GM18858 (cell line): ENCODE measurements around the gene RNF208.
A peak's percentile ranks its signal among the peaks of the same experiment; 100 is the strongest.
"Not testable (repeated sequence)": the region's sequence is repeated elsewhere in the genome, so short reads cannot be mapped to it uniquely, and the experiment has no call there.

Experiments used
- ATAC-seq: cut with Tn5 transposase; IDR thresholded peaks from one replicate; pipeline ENCODE4 v1.9.1; 2021; ENCODE audit not compliant: unreplicated experiment

Gene RNF208

GRCh38 chr9:137253717-137254623 is 31.9 kb upstream of the RNF208 start:
- no peak for ATAC-seq

- ATAC-seq = no peak
Observed at GRCh38 chr9:137252555-137253506, 30.8 kb upstream of the RNF208 start.

- no peak for ATAC-seq
Observed at GRCh38 chr9:137251490-137252268, 29.6 kb upstream of the RNF208 start.

GRCh38 chr9:137251194-137251461 is 29.1 kb upstream of the RNF208 start, which contains the start of gene STPG3:
STPG3 (plus strand) TSS chr9:137251286; CDS start chr9:137251287, 1 bp downstream.
- no peak for ATAC-seq

GRCh38 chr9:137250329-137251193 is 28.5 kb upstream of the RNF208 start:
- ATAC-seq = no peak

- no peak for ATAC-seq
Observed at GRCh38 chr9:137247916-137248175, 25.8 kb upstream of the RNF208 start.

GRCh38 chr9:137247135-137247915 is 25.3 kb upstream of the RNF208 start:
- no peak for ATAC-seq

- no peak for ATAC-seq
Observed at GRCh38 chr9:137245450-137246421, 23.7 kb upstream of the RNF208 start.

- ATAC-seq = no peak
Observed at GRCh38 chr9:137244486-137245449, 22.7 kb upstream of the RNF208 start.

GRCh38 chr9:137243626-137244485 is 21.8 kb upstream of the RNF208 start:
- no peak for ATAC-seq

- not testable (repeated sequence) for ATAC-seq
Observed at GRCh38 chr9:137243266-137243625, 21.2 kb upstream of the RNF208 start.

- ATAC-seq = no peak
Observed at GRCh38 chr9:137242269-137243203, 20.5 kb upstream of the RNF208 start.

- ATAC-seq = no peak
Observed at GRCh38 chr9:137241490-137242268, 19.6 kb upstream of the RNF208 start.

GRCh38 chr9:137240841-137241489 is 18.9 kb upstream of the RNF208 start, which contains the start of gene TUBB4B:
TUBB4B (plus strand) TSS chr9:137241287; CDS start chr9:137241361, 74 bp downstream.
- ATAC-seq = peak; percentile 64
